ENCODE measurements around the gene PLPP4. TPM values are rescaled to one million over a fixed set of nuclear protein-coding genes. Genes with fewer than 3 reads are reported as not detected.

Gene PLPP4
- total and polyA plus RNA-seq, 2 donors (not counting 1 experiment from before 2014, with no cell fraction given): 0.22 to 1.2 TPM

DNA sequence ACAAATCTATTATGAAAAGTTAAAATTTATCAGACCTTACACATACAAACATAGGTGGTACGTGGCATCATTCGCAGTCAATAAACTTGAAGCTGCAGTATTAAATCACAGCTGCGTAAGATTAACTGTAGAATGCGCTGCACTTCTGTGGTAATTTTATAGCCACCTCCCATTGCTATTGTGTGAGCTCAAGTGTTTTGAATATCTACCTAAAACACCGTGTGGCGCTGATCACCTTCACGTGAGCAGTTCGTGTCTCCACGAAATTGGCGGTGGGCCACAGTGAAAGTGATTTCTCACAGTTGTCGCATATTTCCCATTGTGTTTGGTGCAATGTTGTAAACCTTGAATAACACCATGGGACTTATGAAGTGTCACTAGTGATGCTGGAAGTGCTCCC, 102.8 kb downstream of the PLPP4 start:
- H2AFZ ChIP-seq (ENCODE audit: low read length): no peak overlapping the region
- no peak for DNase-seq (ENCODE audit: low read depth in 2 of 2)
- H3K9me3 ChIP-seq (ENCODE audit: control insufficient read depth, insufficient read depth, low read depth, low read length): no peaks in the 10 kb centered on the region
- H3K27me3 ChIP-seq (ENCODE audit: control insufficient read depth, insufficient read depth, low read length): no peaks in the 10 kb centered on the region
- H4K20me1 ChIP-seq (ENCODE audit: control insufficient read depth, extremely low read depth, insufficient read depth, low read length): no peaks in the 10 kb centered on the region
- no peak overlapping the region for H3K4me3 ChIP-seq (replicated peaks in 1 of 4; ENCODE audit: control extremely low read depth in 1 of 4, insufficient read depth in 1 of 4, low read depth in 3 of 4, low read length in 4 of 4)
- H3K4me1 ChIP-seq (ENCODE audit: control insufficient read depth, extremely low read depth, insufficient read depth, low read length): no peaks in the 10 kb centered on the region
- no peak overlapping the region for H3K4me2 ChIP-seq (ENCODE audit: extremely low read depth, insufficient read depth, low read length)
- H3K27ac ChIP-seq (ENCODE audit: insufficient read depth, low read length): no peak overlapping the region
- no peak overlapping the region for H3K9ac ChIP-seq (ENCODE audit: insufficient read depth, low read length)
- no peaks in the 10 kb centered on the region for H3K36me3 ChIP-seq (ENCODE audit: control insufficient read depth, insufficient read depth, low read length)
- H3K79me2 ChIP-seq (ENCODE audit: control insufficient read depth, insufficient read depth, low read length): no peaks in the 10 kb centered on the region
- TF ChIP-seq EZH2 (IDR thresholded peaks at IDR 0.05; ENCODE audit: low read length, missing control alignments) (no peak), CTCF (conservative IDR thresholded peaks at IDR 0.05 in 1 of 2, IDR thresholded peaks at IDR 0.05 in 1 of 2; ENCODE audit: low read depth in 1 of 2, low read length in 2 of 2) (no peak)

DNA sequence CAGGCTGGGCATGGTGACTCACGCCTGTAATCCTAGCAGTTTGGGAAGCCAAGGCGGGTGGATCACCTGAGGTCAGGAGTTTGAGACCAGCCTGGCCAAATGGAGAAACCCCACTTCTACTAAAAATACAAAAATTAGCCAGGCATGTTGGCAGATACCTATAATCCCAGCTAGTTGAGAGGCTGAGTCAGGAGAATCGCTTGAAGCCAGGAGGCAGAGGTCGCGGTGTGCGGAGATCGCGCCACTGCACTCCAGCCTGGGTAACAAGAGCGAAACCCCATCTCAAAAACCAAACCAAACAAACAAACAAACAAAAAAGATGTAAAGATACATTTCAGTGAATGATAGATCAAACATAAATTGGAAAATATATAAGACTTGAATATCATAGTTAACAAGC, 105.9 kb downstream of the PLPP4 start:
- H4K20me1 ChIP-seq (ENCODE audit: control insufficient read depth, extremely low read depth, insufficient read depth, low read length): no peaks in the 10 kb centered on the region
- no peak overlapping the region for H3K4me2 ChIP-seq (ENCODE audit: extremely low read depth, insufficient read depth, low read length)
- TF ChIP-seq CTCF (conservative IDR thresholded peaks at IDR 0.05 in 1 of 2, IDR thresholded peaks at IDR 0.05 in 1 of 2; ENCODE audit: low read depth in 1 of 2, low read length in 2 of 2): no peak
- TF ChIP-seq EZH2 (IDR thresholded peaks at IDR 0.05; ENCODE audit: low read length, missing control alignments): no peak
- no peak overlapping the region for H3K4me3 ChIP-seq (replicated peaks in 1 of 4; ENCODE audit: control extremely low read depth in 1 of 4, insufficient read depth in 1 of 4, low read depth in 3 of 4, low read length in 4 of 4)
- H3K4me1 ChIP-seq (ENCODE audit: control insufficient read depth, extremely low read depth, insufficient read depth, low read length): no peaks in the 10 kb centered on the region
- no peak overlapping the region for H3K27ac ChIP-seq (ENCODE audit: insufficient read depth, low read length)
- no peaks in the 10 kb centered on the region for H3K9me3 ChIP-seq (ENCODE audit: control insufficient read depth, insufficient read depth, low read depth, low read length)
- H2AFZ ChIP-seq (ENCODE audit: low read length): no peak overlapping the region
- H3K79me2 ChIP-seq (ENCODE audit: control insufficient read depth, insufficient read depth, low read length): no peaks in the 10 kb centered on the region
- no peak overlapping the region for H3K9ac ChIP-seq (ENCODE audit: insufficient read depth, low read length)
- H3K27me3 ChIP-seq (ENCODE audit: control insufficient read depth, insufficient read depth, low read length): no peaks in the 10 kb centered on the region
- H3K36me3 ChIP-seq (ENCODE audit: control insufficient read depth, insufficient read depth, low read length): no peaks in the 10 kb centered on the region
- no peak for DNase-seq (ENCODE audit: low read depth in 2 of 2)

DNA sequence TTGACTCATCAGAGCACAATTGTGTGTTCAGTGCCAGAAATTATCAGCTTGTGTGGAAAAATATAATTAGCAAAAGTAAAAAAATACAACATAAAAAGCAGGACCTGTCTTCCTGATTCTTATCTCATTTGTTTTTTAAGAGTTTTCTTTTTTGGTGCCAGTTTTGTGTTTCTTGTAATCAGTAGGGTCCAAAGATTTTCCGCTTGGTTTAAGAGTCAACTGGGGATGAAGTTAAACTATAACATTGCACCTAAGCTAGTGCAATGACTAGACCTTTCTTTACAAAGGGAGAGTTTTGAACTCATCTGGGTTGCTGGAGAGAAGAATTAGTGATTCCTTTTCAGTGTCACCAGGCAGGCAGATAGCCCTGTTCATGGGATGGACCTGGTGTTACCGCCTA, 113.4 kb downstream of the PLPP4 start:
- no peaks in the 10 kb centered on the region for H3K9me3 ChIP-seq (ENCODE audit: control insufficient read depth, insufficient read depth, low read depth, low read length)
- no peaks in the 10 kb centered on the region for H4K20me1 ChIP-seq (ENCODE audit: control insufficient read depth, extremely low read depth, insufficient read depth, low read length)
- no peak overlapping the region for H2AFZ ChIP-seq (ENCODE audit: low read length)
- H3K4me2 ChIP-seq (ENCODE audit: extremely low read depth, insufficient read depth, low read length): no peak overlapping the region
- H3K4me3 ChIP-seq (replicated peaks in 1 of 4; ENCODE audit: control extremely low read depth in 1 of 4, insufficient read depth in 1 of 4, low read depth in 3 of 4, low read length in 4 of 4): no peak overlapping the region
- H3K79me2 ChIP-seq (ENCODE audit: control insufficient read depth, insufficient read depth, low read length): no peaks in the 10 kb centered on the region
- no peaks in the 10 kb centered on the region for H3K4me1 ChIP-seq (ENCODE audit: control insufficient read depth, extremely low read depth, insufficient read depth, low read length)
- no peak for DNase-seq (ENCODE audit: low read depth in 2 of 2)
- H3K27ac ChIP-seq (ENCODE audit: insufficient read depth, low read length): no peak overlapping the region
- H3K9ac ChIP-seq (ENCODE audit: insufficient read depth, low read length): no peak overlapping the region
- TF ChIP-seq CTCF (conservative IDR thresholded peaks at IDR 0.05 in 1 of 2, IDR thresholded peaks at IDR 0.05 in 1 of 2; ENCODE audit: low read depth in 1 of 2, low read length in 2 of 2) (no peak), EZH2 (IDR thresholded peaks at IDR 0.05; ENCODE audit: low read length, missing control alignments) (no peak)
- H3K36me3 ChIP-seq (ENCODE audit: control insufficient read depth, insufficient read depth, low read length): no peaks in the 10 kb centered on the region
- no peaks in the 10 kb centered on the region for H3K27me3 ChIP-seq (ENCODE audit: control insufficient read depth, insufficient read depth, low read length)

All from fibroblast of lung (primary cell).